ENCODE results near the gene GABRG3. TPM values are rescaled to one million over a fixed set of nuclear protein-coding genes. Genes with fewer than 3 reads are reported as not detected.

Gene GABRG3
- total and polyA plus RNA-seq, 9 of the 15 experiments (the other 6 are each of a cell fraction or from before 2014, with no cell fraction given), result 4.0 to 15.1 (median 11.2) TPM

DNA sequence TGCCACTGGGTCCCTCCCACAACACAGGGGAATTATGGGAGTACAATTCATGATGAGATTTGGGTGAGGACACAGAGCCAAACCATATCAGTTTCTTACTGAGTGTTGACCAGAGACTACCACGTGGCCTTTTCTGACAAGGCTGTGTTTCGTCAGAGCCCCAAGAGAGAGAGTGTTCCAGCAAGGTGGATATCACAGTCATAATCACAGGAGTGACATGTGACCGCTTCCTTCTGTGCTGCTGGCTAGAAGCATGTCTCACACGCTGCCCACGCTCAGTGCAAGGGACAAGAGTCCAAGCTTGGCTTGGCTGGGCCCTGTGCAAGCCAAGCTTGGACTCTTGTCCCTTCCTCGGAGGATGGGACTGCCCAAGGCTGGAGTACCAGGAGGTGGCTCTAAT, 103.2 kb downstream of the GABRG3 start:
- Histone ChIP-seq H3K4me2 (ENCODE audit: insufficient read depth, low read length) (no peak overlapping the region), H2AFZ (ENCODE audit: low read depth, low read length) (peak overlapping the region; percentile 40; the same call in 1 of the 2 replicates), H3K9me3 (replicated peaks; ENCODE audit: control insufficient read depth, insufficient read depth, low read depth, low read length) (no peaks in the 10 kb centered on the region; the same call in 1 of the 2 replicates), H3K79me2 (ENCODE audit: control insufficient read depth, insufficient read depth, low read length) (no peaks in the 10 kb centered on the region), H3K9ac (ENCODE audit: insufficient read depth in 1 of 2, low read depth in 2 of 2, low read length in 2 of 2) (no peak overlapping the region), H3K27ac (ENCODE audit: extremely low read depth, low read depth, low read length) (no peak overlapping the region), H3K4me1 (replicated peaks in 1 of 2; ENCODE audit: control insufficient read depth in 2 of 2, insufficient read depth in 2 of 2, low read length in 2 of 2) (no peaks in the 10 kb centered on the region; a peak in 1 of 5 replicates), H3K36me3 (ENCODE audit: control insufficient read depth, insufficient read depth, low read length) (no peaks in the 10 kb centered on the region), H3K27me3 (ENCODE audit: control insufficient read depth in 2 of 2, insufficient read depth in 2 of 2, low read length in 2 of 2) (peaks cover 0 to 12% of the 10 kb centered on the region in 2 experiments; a peak in 3 of 5 replicates), H4K20me1 (replicated peaks; ENCODE audit: control insufficient read depth, insufficient read depth, low read length) (no peaks in the 10 kb centered on the region), H3K9me1 (ENCODE audit: control insufficient read depth, insufficient read depth, low read length) (no peaks in the 10 kb centered on the region), H3K4me3 (no peak overlapping the region)
- peak in 2 of 4 experiments; percentile 25 to 42 for DNase-seq (ENCODE audit: extremely low read depth in 1 of 4, low spot score in 3 of 4)
- no TSS peak for BruUV-seq (replicated peaks)
- WGBS (ENCODE audit: insufficient coverage, low coverage, missing lambda C conversion rate), result 10% methylated on average over 6 of the region's 6 CpGs
- peak; percentile 60 for ATAC-seq
- intact Hi-C loops (cut with micrococcal nuclease), result no loop called here
- no peak for FAIRE-seq
- ChIA-PET CTCF (ENCODE audit: low intra/inter-chr PET ratio) (no interaction called here), POLR2A (interaction anchor here (1.1 kb wide), 1 partner anchor 13 kb away, joined by 5 read pairs; no protein-coding TSS in a partner anchor)
- in situ Hi-C loops (cut with MboI), result no loop called here
- no peak for TF ChIP-seq RFX7 (CRISPR knock-in tag; IDR thresholded peaks at IDR 0.05)
- peak; percentile 37; the same call in 1 of the 2 replicates for TF ChIP-seq CEBPB (tag; IDR thresholded peaks at IDR 0.05)
- 0 out of 2 replicates have a peak, but pooled peaks have one; percentile 47 for TF ChIP-seq MYC (IDR thresholded peaks at IDR 0.05; ENCODE audit: low read depth, low read length)
- no peak for TF ChIP-seq MYC (CRISPR knock-in tag; IDR thresholded peaks at IDR 0.05; ENCODE audit: borderline replicate concordance, low read depth)
- TF ChIP-seq CBFA2T3 (IDR thresholded peaks at IDR 0.05), result 0 out of 2 replicates have a peak, but pooled peaks have one; percentile 18
- no peak for TF ChIP-seq HIVEP1 (CRISPR knock-in tag; IDR thresholded peaks at IDR 0.05)
- peak; percentile 63; the same call in 1 of the 2 replicates for TF ChIP-seq RAD51 (IDR thresholded peaks at IDR 0.05; ENCODE audit: borderline replicate concordance, low read depth)
- TF ChIP-seq, protein P1, sequence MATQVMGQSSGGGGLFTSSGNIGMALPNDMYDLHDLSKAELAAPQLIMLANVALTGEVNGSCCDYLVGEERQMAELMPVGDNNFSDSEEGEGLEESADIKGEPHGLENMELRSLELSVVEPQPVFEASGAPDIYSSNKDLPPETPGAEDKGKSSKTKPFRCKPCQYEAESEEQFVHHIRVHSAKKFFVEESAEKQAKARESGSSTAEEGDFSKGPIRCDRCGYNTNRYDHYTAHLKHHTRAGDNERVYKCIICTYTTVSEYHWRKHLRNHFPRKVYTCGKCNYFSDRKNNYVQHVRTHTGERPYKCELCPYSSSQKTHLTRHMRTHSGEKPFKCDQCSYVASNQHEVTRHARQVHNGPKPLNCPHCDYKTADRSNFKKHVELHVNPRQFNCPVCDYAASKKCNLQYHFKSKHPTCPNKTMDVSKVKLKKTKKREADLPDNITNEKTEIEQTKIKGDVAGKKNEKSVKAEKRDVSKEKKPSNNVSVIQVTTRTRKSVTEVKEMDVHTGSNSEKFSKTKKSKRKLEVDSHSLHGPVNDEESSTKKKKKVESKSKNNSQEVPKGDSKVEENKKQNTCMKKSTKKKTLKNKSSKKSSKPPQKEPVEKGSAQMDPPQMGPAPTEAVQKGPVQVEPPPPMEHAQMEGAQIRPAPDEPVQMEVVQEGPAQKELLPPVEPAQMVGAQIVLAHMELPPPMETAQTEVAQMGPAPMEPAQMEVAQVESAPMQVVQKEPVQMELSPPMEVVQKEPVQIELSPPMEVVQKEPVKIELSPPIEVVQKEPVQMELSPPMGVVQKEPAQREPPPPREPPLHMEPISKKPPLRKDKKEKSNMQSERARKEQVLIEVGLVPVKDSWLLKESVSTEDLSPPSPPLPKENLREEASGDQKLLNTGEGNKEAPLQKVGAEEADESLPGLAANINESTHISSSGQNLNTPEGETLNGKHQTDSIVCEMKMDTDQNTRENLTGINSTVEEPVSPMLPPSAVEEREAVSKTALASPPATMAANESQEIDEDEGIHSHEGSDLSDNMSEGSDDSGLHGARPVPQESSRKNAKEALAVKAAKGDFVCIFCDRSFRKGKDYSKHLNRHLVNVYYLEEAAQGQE (IDR thresholded peaks at IDR 0.05; ENCODE audit: borderline replicate concordance), result no peak
- TF ChIP-seq, protein P1 (CRISPR knock-in tag; IDR thresholded peaks at IDR 0.05; ENCODE audit: low read depth), result no peak
- no peak for TF ChIP-seq UBTF (IDR thresholded peaks at IDR 0.05; ENCODE audit: borderline replicate concordance in 1 of 2, low read depth in 2 of 2, low read length in 2 of 2)

Measured in K562 (cell line).